Hair follicle dermal papilla cell (primary cell): ENCODE measurements around the gene GRHL3. TPM values are rescaled to one million over a fixed set of nuclear protein-coding genes. Genes with fewer than 3 reads are reported as not detected.

ENCODE experiments used
- total RNA-seq: library from RNA; depleted of rRNA; stranded (reverse); fragments of >200 nt; gene quantifications from 2 replicates; pipeline ENCODE4 v1.2.3, GENCODE V29; 2012

GRHL3 gene
- under 0.01 TPM in 1 of 2 replicates, not detected in the other for total RNA-seq

GRCh38 chr1:24319312-24319863, at the start of gene GRHL3:
GRHL3 (plus strand) TSS chr1:24319357; CDS start chr1:24319552, 195 bp downstream.

Other genes starting within 250 kb of the GRHL3 start
- 0.12 and 0.16 TPM in 2 replicates for gene MYOM3, start 207.2 kb upstream of the GRHL3 start, total RNA-seq
- 0.12 TPM in 1 of 2 replicates, not detected in the other for gene IL22RA1, start 176.2 kb upstream of the GRHL3 start, total RNA-seq
- 0.32 and 0.36 TPM in 2 replicates for gene IFNLR1, start 132.1 kb upstream of the GRHL3 start, total RNA-seq
- gene STPG1, start 94.4 kb downstream of the GRHL3 start, total RNA-seq = 8.4 and 8.9 TPM in 2 replicates
- gene NIPAL3, start 96.4 kb downstream of the GRHL3 start, total RNA-seq = 80.2 and 119 TPM in 2 replicates
- 20.1 and 26.7 TPM in 2 replicates for gene RCAN3, start 183.5 kb downstream of the GRHL3 start, total RNA-seq
- gene NCMAP, start 236.7 kb downstream of the GRHL3 start, total RNA-seq = not detected in 2 replicates